Stimulated activated CD8-positive, alpha-beta memory T cell treated with anti-CD3 and anti-CD28 coated beads, Interleukin-7, amount 100 ng/mL, for 1 hour (primary cell): Measurements from ENCODE around the gene MKNK2.
"Not testable (repeated sequence)": the region's sequence is repeated elsewhere in the genome, so short reads cannot be mapped to it uniquely, and the experiment has no call there.

Experiments
- DNase-seq, 2 donors: peaks; one replicate each; pipeline ENCODE4 v3.0.0-alpha.2; 2020; ENCODE audit warnings: low read depth in 2 of 2

MKNK2 gene

DNA sequence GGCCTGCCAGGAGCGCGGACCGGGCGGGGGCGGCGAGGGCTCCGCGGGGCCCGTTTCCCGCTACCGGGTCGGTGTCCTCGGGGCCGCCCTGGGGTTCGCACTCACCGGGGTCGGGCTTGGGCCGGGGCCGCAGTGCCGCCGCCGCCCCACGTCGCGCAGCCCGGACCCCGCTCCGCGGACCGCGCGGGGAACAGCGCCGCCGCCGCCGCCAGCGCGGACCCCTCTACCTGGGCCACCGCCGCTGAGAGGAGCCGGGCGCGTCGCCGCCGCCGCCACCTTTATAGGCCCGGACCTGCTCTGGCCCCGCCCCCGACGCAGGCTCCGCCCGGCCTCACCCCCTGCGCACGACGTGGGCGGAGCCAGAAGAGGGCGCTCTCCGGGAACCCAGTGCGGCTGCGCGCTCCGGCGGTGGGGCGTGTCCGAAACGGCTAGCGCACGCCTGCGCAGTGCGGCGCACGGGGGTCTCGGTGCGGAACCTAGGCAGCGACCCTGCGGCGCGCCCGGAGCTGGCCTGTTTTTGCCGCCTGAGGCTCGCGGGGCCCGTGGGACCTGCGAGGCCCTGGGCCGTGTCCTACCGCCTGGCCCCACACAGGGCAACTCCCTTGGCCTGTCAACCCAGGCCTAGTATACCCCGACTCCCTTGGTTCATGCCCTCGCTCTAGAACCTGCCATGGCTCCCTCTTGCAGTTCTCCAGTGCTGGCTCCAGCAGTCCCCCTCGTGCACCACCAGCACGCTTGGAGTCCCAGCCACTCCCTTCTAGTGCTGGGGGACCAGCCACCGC is at the start of gene MKNK2:
Gene MKNK2, minus strand, starts transcription at position 254 of the 782 bp plus-strand sequence. CDS start 393 bp downstream, outside the sequence.
- peak; percentile 94 to 96 for DNase-seq

GRCh38 chr19:2100719-2101061 is 49.6 kb upstream of the MKNK2 start:
- DNase-seq, result no peak

DNA sequence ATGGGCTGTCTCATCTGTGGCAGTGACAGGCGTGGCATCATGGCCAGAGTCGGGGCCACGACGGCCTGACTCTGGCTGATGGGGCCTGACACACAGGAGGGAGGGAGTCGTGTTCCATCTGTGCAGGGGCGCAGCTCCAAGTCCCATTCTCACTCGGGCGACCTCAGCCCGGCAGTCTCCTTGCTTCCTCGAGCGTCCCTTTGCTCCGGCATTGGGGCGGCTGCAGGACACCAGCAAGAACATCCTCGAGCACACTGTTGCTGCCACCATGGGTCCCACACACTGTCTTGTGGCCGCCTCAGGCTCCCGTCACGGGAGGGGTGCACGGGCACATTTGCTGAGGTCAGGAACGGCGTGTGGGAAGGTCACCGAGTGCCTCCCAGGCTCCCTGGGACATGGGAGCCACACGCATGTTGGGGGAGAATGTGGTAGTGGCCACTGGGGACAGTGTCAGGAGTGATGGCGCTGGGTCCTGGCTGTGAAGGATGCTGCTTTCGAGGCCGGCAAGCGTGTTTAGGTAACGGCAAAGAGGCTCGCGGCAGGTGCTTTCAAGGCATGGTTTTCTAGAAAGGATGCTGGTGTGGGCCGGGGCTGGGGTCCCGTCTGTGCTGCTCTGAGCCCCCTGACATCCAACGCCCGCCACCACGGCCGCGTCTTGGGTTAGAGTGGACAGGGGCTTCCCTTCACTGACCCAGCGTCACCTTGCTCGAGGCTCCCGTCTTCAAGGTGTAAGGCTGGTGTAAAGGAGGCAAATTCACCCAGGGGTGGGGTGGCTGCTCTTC is 49.1 kb upstream of the MKNK2 start:
- DNase-seq, result no peak

DNA sequence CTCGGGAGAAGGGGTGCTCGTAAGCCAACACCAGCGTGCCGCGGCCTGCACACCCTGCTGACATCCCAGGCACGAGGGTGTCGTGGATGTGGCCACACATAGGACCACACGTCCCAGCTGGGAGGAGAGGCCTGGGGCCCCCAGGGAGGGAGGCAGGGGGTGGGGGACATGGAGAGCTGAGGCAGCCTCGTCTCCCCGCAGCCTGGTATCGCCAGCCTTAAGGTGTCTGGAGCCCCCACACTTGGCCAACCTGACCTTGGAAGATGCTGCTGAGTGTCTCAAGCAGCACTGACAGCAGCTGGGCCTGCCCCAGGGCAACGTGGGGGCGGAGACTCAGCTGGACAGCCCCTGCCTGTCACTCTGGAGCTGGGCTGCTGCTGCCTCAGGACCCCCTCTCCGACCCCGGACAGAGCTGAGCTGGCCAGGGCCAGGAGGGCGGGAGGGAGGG is 48.0 kb upstream of the MKNK2 start:
- no peak for DNase-seq

DNA sequence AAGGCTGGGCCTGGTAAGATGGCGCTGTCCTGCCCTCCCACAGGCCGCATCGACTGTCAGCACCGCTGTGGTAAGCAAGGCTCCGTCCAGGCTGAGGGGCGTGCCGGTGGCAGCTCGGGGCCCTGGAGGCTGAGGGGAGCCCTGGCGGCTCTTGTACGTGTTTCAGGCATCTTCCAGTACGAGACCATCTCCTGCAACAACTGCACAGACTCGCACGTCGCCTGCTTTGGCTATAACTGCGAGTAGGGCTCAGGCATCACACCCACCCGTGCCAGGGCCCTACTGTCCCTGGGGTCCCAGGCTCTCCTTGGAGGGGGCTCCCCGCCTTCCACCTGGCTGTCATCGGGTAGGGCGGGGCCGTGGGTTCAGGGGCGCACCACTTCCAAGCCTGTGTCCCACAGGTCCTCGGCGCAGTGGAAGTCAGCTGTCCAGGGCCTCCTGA is 46.9 kb upstream of the MKNK2 start:
- no peak for DNase-seq

DNA sequence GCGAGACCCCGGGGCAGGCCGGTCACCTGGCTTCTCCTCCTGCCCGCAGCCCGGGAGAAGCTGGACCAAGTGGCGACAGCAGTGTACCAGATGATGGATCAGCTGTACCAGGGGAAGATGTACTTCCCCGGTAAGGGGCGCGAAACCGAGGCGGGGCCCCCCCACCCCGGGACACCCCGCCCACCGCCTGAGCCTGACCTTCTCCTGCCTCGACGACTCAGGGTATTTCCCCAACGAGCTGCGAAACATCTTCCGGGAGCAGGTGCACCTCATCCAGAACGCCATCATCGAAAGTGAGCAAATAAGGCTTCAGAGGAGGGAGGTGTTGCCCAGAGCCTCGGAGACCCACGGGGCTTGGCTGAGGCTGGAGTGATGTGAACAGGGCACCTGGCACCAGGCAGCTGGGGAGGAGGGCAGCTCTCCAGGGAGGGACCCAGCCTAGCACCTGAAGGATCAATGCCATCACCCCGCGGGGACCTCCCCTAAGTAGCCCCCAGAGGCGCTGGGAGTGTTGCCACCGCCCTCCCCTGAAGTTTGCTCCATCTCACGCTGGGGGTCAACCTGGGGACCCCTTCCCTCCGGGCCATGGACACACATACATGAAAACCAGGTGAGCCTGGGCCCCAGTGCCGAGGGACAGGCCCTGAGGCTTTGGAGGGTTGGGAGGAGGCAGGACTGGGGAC is 46.3 kb upstream of the MKNK2 start:
- no peak for DNase-seq

- peak; percentile 100 for DNase-seq
Observed at GRCh38 chr19:2096480-2097202, 45.6 kb upstream of the MKNK2 start, which contains the start of gene IZUMO4. Gene IZUMO4, plus strand, starts transcription at chr19:2096915. Its CDS starts 31 bp downstream, at chr19:2096946.

DNA sequence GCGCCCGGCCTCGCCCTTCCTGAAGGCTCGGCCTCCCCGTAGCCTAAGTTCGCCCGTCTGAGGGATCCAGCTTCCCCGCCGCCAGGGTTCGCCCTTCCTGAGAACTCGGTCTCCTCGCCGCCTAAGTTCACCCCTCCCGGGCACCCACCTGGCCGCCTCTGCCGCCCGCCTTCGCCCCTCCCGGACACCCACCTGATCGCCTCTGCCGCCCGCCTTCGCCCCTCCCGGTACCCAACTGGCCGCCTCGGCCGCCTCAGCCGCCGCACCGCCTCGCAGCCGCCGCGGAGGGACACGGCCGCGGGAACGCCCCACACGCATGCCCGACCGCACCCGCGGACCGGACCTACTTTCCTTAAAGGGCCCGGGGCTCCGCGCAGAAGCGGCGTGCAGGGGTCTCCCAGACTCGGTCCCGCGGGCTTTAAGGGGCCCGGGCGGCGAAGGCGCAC is 45.0 kb upstream of the MKNK2 start, which contains the start of gene MOB3A:
Gene MOB3A, minus strand, starts transcription at position 293 of the 446 bp plus-strand sequence. CDS start 17,766 bp downstream, outside the sequence.
- DNase-seq, result no peak

DNA sequence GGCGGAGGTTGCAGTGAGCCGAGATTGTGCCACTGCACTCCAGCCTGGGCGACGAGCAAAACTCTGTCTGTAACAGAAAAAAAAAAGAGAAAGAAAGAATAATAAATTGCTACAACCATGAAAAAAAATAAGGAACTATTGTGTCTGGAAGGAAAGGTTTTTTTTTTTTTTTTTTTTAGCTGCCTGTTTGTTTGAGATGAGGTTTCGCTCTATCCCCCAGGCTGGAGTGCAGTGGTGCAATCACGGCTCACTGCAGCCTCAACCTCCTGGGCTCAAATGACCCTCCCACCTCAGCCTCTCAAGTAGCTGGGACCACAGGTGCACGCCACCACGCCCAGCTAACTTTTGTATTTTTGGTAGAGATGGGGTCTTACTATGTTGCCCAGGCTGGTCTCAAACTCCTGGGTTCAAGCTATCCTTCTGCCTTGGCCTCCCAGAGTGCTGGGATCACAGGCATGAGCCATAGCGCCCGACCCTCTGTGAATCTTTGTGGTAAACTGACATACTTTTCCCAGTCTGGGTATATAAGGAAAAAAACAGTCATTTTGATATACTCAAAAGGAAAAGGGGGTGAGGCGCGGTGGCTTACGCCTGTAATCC is 41.0 kb upstream of the MKNK2 start:
- not testable (repeated sequence) for DNase-seq

- DNase-seq, result no peak
Observed at GRCh38 chr19:2089727-2090053, 38.6 kb upstream of the MKNK2 start.

GRCh38 chr19:2089001-2089711 is 38.1 kb upstream of the MKNK2 start:
- DNase-seq, result no peak

GRCh38 chr19:2087621-2088100 is 36.6 kb upstream of the MKNK2 start:
- DNase-seq, result no peak

- not testable (repeated sequence) for DNase-seq
Observed at GRCh38 chr19:2086695-2087620, 35.9 kb upstream of the MKNK2 start.

- DNase-seq, result peak; percentile 81 to 85
Observed at GRCh38 chr19:2084993-2085720, 34.1 kb upstream of the MKNK2 start.

DNA sequence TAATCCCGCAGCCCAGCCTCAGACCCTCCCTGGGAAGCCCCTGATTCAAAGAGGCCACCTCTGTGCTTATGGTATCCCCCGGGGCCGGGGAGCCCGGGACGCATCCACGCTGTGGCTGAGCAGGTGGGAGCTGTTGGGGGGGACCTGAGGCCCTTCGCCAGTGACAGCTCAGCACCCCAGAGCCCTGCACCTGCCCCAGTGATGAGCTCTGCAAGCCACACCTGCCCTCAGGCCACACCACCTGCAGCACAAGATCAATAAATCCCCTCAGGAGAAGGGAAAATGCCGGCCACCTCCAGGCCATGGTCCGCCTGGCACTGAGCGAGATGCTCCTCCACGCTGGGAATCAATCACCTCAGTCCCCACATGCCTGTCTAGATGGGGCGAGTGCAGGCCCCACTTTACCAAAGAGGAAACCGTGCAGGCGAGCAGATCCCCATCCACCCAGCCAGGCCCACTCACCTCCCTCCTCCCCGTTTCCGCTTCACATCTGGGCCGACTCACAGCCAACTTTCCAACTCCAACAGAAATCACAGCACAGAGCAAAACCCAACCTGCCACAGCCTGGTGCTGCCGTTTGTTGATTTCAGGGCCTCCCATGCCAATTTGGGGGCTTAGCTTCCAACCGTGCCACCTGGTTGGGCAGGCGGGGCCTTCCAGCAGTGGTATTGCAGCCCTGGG is 32.3 kb upstream of the MKNK2 start:
- DNase-seq, result peak; percentile 38 to 48

- peak in 1 of 2 donors; percentile 32 for DNase-seq
Observed at GRCh38 chr19:2081873-2082810, 31.1 kb upstream of the MKNK2 start.
